ENCODE data around the gene TCF25.
A peak's percentile ranks its signal among the peaks of the same experiment; 100 is the strongest.
"Not testable (repeated sequence)": the region's sequence is repeated elsewhere in the genome, so short reads cannot be mapped to it uniquely, and the experiment has no call there.

TCF25 gene

DNA sequence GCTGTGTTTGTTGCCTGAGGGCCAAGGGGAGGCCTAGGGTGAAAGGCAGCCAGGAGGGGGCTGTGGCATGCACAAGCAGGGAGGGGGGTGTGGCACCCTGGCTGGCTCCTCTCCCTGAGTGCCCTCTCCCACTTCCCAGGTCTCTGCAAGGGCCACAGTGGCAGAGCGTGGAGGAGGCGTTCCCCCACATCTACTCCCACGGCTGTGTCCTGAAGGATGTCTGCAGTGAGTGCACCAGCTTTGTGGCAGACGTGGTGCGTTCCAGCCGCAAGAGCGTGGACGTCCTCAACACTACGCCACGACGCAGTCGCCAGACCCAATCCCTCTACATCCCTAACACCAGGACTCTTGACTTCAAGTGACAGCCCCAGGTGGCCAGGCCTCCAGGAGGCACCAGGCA, 3.5 kb upstream of the TCF25 start:
- Histone ChIP-seq H3K18ac (ENCODE audit: low read length) (no peak overlapping the region), H2AK5ac (ENCODE audit: low read length) (no peak overlapping the region), H3K4ac (ENCODE audit: low read depth, low read length) (no peak overlapping the region), H2BK15ac (replicated peaks; ENCODE audit: low read depth) (no peak overlapping the region), H4K8ac (ENCODE audit: low read depth, low read length) (no peak overlapping the region), H3K36me3 (ENCODE audit: control insufficient read depth, insufficient read depth, low read length) (peaks cover 2% of the 10 kb centered on the region), H3K4me1 (ENCODE audit: control insufficient read depth, low read depth, low read length) (peaks cover 2% of the 10 kb centered on the region), H3K23ac (ENCODE audit: low read length) (no peak overlapping the region), H3K27ac (ENCODE audit: low read depth, low read length) (no peak overlapping the region), H3K4me2 (ENCODE audit: low read length) (no peak overlapping the region), H3K4me3 (ENCODE audit: low read length) (no peak overlapping the region), H3K27me3 (ENCODE audit: insufficient read depth, low read length, poor library complexity) (no peaks in the 10 kb centered on the region), H3K79me2 (ENCODE audit: control insufficient read depth, insufficient read depth, low read length) (peaks cover 6% of the 10 kb centered on the region), H4K5ac (ENCODE audit: low read length) (no peak overlapping the region), H2BK5ac (ENCODE audit: low read length) (no peak overlapping the region), H3K56ac (ENCODE audit: low read length) (no peak overlapping the region), H2BK120ac (ENCODE audit: low read depth, low read length) (no peak overlapping the region), H3K9ac (ENCODE audit: low read length) (no peak overlapping the region), H3K79me1 (ENCODE audit: low read length) (peaks cover 5% of the 10 kb centered on the region)
- no peak for DNase-seq
- no CpG with 5 or more reads among the region's 12 CpGs for WGBS (ENCODE audit: extremely low coverage, insufficient coverage, low lambda C conversion rate)

GRCh38 chr16:89870440-89870839, 3.0 kb upstream of the TCF25 start:
- H3K9ac ChIP-seq (ENCODE audit: low read length) = no peak overlapping the region
- H3K23ac ChIP-seq (ENCODE audit: low read length) = no peak overlapping the region
- no peak overlapping the region for H3K4me3 ChIP-seq (ENCODE audit: low read length)
- peaks cover 7% of the 10 kb centered on the region for H3K79me1 ChIP-seq (ENCODE audit: low read length)
- H4K5ac ChIP-seq (ENCODE audit: low read length) = no peak overlapping the region
- H2BK5ac ChIP-seq (ENCODE audit: low read length) = no peak overlapping the region
- WGBS (ENCODE audit: extremely low coverage, insufficient coverage, low lambda C conversion rate) = no CpG with 5 or more reads among the region's 6 CpGs
- H3K27me3 ChIP-seq (ENCODE audit: insufficient read depth, low read length, poor library complexity) = no peaks in the 10 kb centered on the region
- peaks cover 2% of the 10 kb centered on the region for H3K4me1 ChIP-seq (ENCODE audit: control insufficient read depth, low read depth, low read length)
- H3K56ac ChIP-seq (ENCODE audit: low read length) = no peak overlapping the region
- H4K8ac ChIP-seq (ENCODE audit: low read depth, low read length) = no peak overlapping the region
- H3K4me2 ChIP-seq (ENCODE audit: low read length) = no peak overlapping the region
- peaks cover 9% of the 10 kb centered on the region for H3K79me2 ChIP-seq (ENCODE audit: control insufficient read depth, insufficient read depth, low read length)
- DNase-seq = no peak
- H3K27ac ChIP-seq (ENCODE audit: low read depth, low read length) = no peak overlapping the region
- H3K18ac ChIP-seq (ENCODE audit: low read length) = no peak overlapping the region
- H2AK5ac ChIP-seq (ENCODE audit: low read length) = no peak overlapping the region
- H2BK120ac ChIP-seq (ENCODE audit: low read depth, low read length) = no peak overlapping the region
- H3K36me3 ChIP-seq (ENCODE audit: control insufficient read depth, insufficient read depth, low read length) = peaks cover 3% of the 10 kb centered on the region
- no peak overlapping the region for H2BK15ac ChIP-seq (replicated peaks; ENCODE audit: low read depth)
- H3K4ac ChIP-seq (ENCODE audit: low read depth, low read length) = no peak overlapping the region

DNA sequence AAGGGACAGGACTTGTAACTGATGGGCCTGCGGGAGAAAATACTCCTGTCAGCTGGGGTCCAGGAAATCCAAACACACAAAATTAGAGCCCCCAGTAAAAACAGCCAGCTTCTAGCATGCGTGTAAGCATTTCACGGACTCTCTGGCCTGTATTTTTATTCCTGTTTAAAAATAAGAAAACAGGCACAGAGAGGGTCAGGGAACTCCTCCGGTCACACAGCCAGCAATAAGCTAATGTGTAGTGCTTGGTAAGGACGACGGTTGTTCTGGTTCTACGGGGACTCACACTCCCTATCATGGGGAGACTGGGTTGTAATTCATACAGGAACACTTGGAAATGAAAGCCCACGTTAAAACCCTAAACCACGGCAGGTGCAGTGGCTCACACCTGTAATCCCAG, 1.5 kb upstream of the TCF25 start:
- WGBS (ENCODE audit: extremely low coverage, insufficient coverage, low lambda C conversion rate) = no CpG with 5 or more reads among the region's 9 CpGs
- Histone ChIP-seq H2BK120ac (ENCODE audit: low read depth, low read length) (no peak overlapping the region), H3K18ac (ENCODE audit: low read length) (no peak overlapping the region), H3K56ac (ENCODE audit: low read length) (no peak overlapping the region), H3K4me3 (ENCODE audit: low read length) (no peak overlapping the region), H2BK15ac (replicated peaks; ENCODE audit: low read depth) (no peak overlapping the region), H3K9ac (ENCODE audit: low read length) (no peak overlapping the region), H4K5ac (ENCODE audit: low read length) (no peak overlapping the region), H4K8ac (ENCODE audit: low read depth, low read length) (no peak overlapping the region), H3K23ac (ENCODE audit: low read length) (no peak overlapping the region), H3K4me1 (ENCODE audit: control insufficient read depth, low read depth, low read length) (peaks cover 2% of the 10 kb centered on the region), H3K79me2 (ENCODE audit: control insufficient read depth, insufficient read depth, low read length) (peaks cover 13% of the 10 kb centered on the region), H3K27ac (ENCODE audit: low read depth, low read length) (no peak overlapping the region), H3K27me3 (ENCODE audit: insufficient read depth, low read length, poor library complexity) (no peaks in the 10 kb centered on the region), H3K36me3 (ENCODE audit: control insufficient read depth, insufficient read depth, low read length) (peaks cover 3% of the 10 kb centered on the region), H3K4me2 (ENCODE audit: low read length) (no peak overlapping the region), H2BK5ac (ENCODE audit: low read length) (no peak overlapping the region), H3K4ac (ENCODE audit: low read depth, low read length) (no peak overlapping the region), H3K79me1 (ENCODE audit: low read length) (peaks cover 8% of the 10 kb centered on the region), H2AK5ac (ENCODE audit: low read length) (no peak overlapping the region)
- no peak for DNase-seq

DNA sequence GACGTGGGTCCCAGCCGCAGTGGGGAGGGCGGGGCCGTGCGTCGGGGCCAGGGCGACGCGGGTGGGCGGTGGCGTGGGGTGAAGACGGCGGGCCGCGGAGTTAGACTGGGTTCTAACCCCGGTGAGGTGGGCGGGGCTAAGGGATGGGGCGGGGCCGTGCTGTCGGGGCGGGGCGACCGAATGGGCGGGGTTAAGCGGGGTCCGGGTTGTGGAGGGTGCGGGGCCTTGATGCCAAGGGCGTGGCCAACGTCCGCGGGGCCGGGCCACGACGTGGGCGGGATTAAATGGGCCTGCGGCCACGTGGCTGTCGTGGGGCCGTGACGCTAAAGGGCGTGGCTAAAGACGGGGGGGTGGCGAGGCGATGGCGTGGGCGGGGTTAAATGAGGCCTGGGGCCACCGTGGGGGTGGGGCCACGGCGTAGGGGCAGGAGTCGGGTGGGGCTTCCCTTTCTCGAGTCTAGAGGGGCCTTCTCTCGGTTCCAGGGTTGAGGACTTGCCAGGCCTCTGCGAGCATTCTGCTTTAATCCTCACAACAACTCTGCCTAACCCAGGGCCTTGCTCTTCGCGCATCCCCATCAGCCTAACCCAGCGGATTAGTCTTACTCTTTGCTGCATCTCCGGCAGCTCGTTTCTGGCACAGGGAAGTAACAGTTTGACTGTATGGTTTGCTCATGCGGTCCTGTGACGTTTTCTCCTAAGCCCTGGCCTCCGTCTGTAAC, 739 bp downstream of the TCF25 start:
- Histone ChIP-seq H3K18ac (ENCODE audit: low read length) (peak overlapping the region; percentile 82), H3K4me2 (ENCODE audit: low read length) (peak overlapping the region; percentile 93), H3K27me3 (ENCODE audit: insufficient read depth, low read length, poor library complexity) (no peaks in the 10 kb centered on the region), H3K4me1 (ENCODE audit: control insufficient read depth, low read depth, low read length) (peaks cover 2% of the 10 kb centered on the region), H3K9ac (ENCODE audit: low read length) (peak overlapping the region; percentile 99), H3K79me1 (ENCODE audit: low read length) (peaks cover 8% of the 10 kb centered on the region), H4K5ac (ENCODE audit: low read length) (no peak overlapping the region), H3K23ac (ENCODE audit: low read length) (no peak overlapping the region), H3K79me2 (ENCODE audit: control insufficient read depth, insufficient read depth, low read length) (peaks cover 20% of the 10 kb centered on the region), H2BK120ac (ENCODE audit: low read depth, low read length) (no peak overlapping the region), H3K36me3 (ENCODE audit: control insufficient read depth, insufficient read depth, low read length) (peaks cover 4% of the 10 kb centered on the region), H3K4me3 (ENCODE audit: low read length) (peak overlapping the region; percentile 58), H2AK5ac (ENCODE audit: low read length) (peak overlapping the region; percentile 82), H3K27ac (ENCODE audit: low read depth, low read length) (peak overlapping the region; percentile 99), H4K8ac (ENCODE audit: low read depth, low read length) (peak overlapping the region; percentile 89), H2BK5ac (ENCODE audit: low read length) (no peak overlapping the region), H3K4ac (ENCODE audit: low read depth, low read length) (no peak overlapping the region), H3K56ac (ENCODE audit: low read length) (peak overlapping the region; percentile 98), H2BK15ac (replicated peaks; ENCODE audit: low read depth) (no peak overlapping the region)
- peak; percentile 96 for DNase-seq
- WGBS (ENCODE audit: extremely low coverage, insufficient coverage, low lambda C conversion rate) = no CpG with 5 or more reads among the region's 61 CpGs

- Histone ChIP-seq H3K79me1 (ENCODE audit: low read length) (peaks cover 24% of the 10 kb centered on the region), H3K79me2 (ENCODE audit: control insufficient read depth, insufficient read depth, low read length) (peaks cover 27% of the 10 kb centered on the region), H3K36me3 (ENCODE audit: control insufficient read depth, insufficient read depth, low read length) (peaks cover 11% of the 10 kb centered on the region)
- H2BK15ac ChIP-seq (replicated peaks; ENCODE audit: low read depth); H3K4ac ChIP-seq (ENCODE audit: low read depth, low read length); H2AK5ac ChIP-seq (ENCODE audit: low read length); H3K56ac ChIP-seq (ENCODE audit: low read length); H3K27ac ChIP-seq (ENCODE audit: low read depth, low read length); H3K4me1 ChIP-seq (ENCODE audit: control insufficient read depth, low read depth, low read length); H3K18ac ChIP-seq (ENCODE audit: low read length); H4K5ac ChIP-seq (ENCODE audit: low read length); H3K4me2 ChIP-seq (ENCODE audit: low read length); H3K27me3 ChIP-seq (ENCODE audit: insufficient read depth, low read length, poor library complexity); H3K23ac ChIP-seq (ENCODE audit: low read length); H2BK120ac ChIP-seq (ENCODE audit: low read depth, low read length); H4K8ac ChIP-seq (ENCODE audit: low read depth, low read length); H3K9ac ChIP-seq (ENCODE audit: low read length); H3K4me3 ChIP-seq (ENCODE audit: low read length); DNase-seq; H2BK5ac ChIP-seq (ENCODE audit: low read length): not testable (repeated sequence)
- WGBS (ENCODE audit: extremely low coverage, insufficient coverage, low lambda C conversion rate) = no CpG with 5 or more reads among the region's 28 CpGs
Measured at GRCh38 chr16:89879123-89879522, 5.7 kb downstream of the TCF25 start.
